Measurements from ENCODE around the gene NPAS3. TPM values are rescaled to one million over a fixed set of nuclear protein-coding genes. Genes with fewer than 3 reads are reported as not detected.

Gene NPAS3
- total and polyA plus RNA-seq, 2 donors (not counting 3 experiments of a cell fraction or from before 2014, with no cell fraction given), result 0.10 to 0.13 TPM

DNA sequence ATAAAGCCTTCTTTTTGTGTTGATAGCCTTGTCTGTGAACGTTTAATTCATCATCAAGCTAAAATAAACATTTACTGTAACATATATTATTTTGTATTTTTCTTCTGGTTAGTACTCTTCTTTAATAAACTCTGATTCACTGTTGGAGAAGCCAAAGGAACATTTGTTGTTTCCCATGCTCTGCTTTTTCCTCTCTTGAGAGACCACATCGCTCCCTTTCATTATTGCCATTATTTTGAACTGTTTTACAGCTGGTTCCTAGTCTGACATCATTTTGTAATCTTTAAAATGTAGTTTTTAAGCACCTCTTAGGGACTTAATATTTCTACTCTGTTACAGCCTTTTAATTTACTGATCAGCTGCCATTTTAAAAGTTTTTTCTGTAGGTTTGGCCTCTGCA lies 301.8 kb downstream of the NPAS3 start:
- no peak overlapping the region for H2AFZ ChIP-seq (ENCODE audit: low read depth, low read length)
- H3K4me3 ChIP-seq (replicated peaks in 1 of 3; ENCODE audit: insufficient read depth in 1 of 3, low read depth in 1 of 3, low read length in 3 of 3), result no peak overlapping the region
- H3K9me1 ChIP-seq (replicated peaks; ENCODE audit: control insufficient read depth, extremely low read depth, insufficient read depth, low read length), result no peaks in the 10 kb centered on the region
- no TSS peak for BruUV-seq (replicated peaks)
- no peak overlapping the region for H3K27ac ChIP-seq (ENCODE audit: insufficient read depth, low read depth, low read length)
- H3K9ac ChIP-seq (replicated peaks; ENCODE audit: extremely low read depth, insufficient read depth, low read length), result no peak overlapping the region
- dilution Hi-C loops (cut with MboI; ENCODE audit: extremely low pct_ligation_motif_present, low sequenced_read_pairs), result no loop called here
- no peaks in the 10 kb centered on the region for H3K27me3 ChIP-seq (ENCODE audit: control insufficient read depth in 2 of 2, insufficient read depth in 2 of 2, low read length in 2 of 2)
- CTCF ChIA-PET, result no interaction called here
- no peak for DNase-seq (ENCODE audit: low read depth, low spot score)
- POLR2A ChIA-PET, result no interaction called here
- no peak overlapping the region for H3K4me2 ChIP-seq (ENCODE audit: insufficient read depth, low read length)
- intact Hi-C loops (cut with micrococcal nuclease), result no loop called here
- H3K36me3 ChIP-seq (ENCODE audit: control insufficient read depth in 2 of 2, extremely low read depth in 1 of 2, insufficient read depth in 2 of 2, low read length in 2 of 2), result no peaks in the 10 kb centered on the region
- H3K9me3 ChIP-seq (replicated peaks; ENCODE audit: control insufficient read depth, insufficient read depth, low read length), result no peaks in the 10 kb centered on the region
- no peaks in the 10 kb centered on the region for H4K20me1 ChIP-seq (replicated peaks; ENCODE audit: control insufficient read depth, extremely low read depth, insufficient read depth, low read length)
- H3K79me2 ChIP-seq (ENCODE audit: control insufficient read depth, insufficient read depth, low read length), result no peaks in the 10 kb centered on the region
- H3K4me1 ChIP-seq (ENCODE audit: control insufficient read depth, extremely low read depth, insufficient read depth, low read length), result no peaks in the 10 kb centered on the region
- no peak for FAIRE-seq
- TF ChIP-seq FOS (IDR thresholded peaks at IDR 0.05; ENCODE audit: borderline replicate concordance, insufficient read depth, low read length), result no peak
- no peak for TF ChIP-seq EZH2 (IDR thresholded peaks at IDR 0.05; ENCODE audit: borderline replicate concordance, low read depth, low read length, severe bottlenecking)
- no peak for TF ChIP-seq POLR2AphosphoS5 (IDR thresholded peaks at IDR 0.05; ENCODE audit: insufficient read depth, low read depth, low read length)
- no peak for TF ChIP-seq CTCF (IDR thresholded peaks at IDR 0.05; ENCODE audit: extremely low read depth in 1 of 2, insufficient read depth in 1 of 2, low read depth in 1 of 2, low read length in 2 of 2)
- TF ChIP-seq MAX (IDR thresholded peaks at IDR 0.05; ENCODE audit: insufficient read depth, insufficient read length), result no peak
- TF ChIP-seq GATA2 (IDR thresholded peaks at IDR 0.05; ENCODE audit: insufficient read depth, insufficient read length, low read depth, low read length), result no peak
- TF ChIP-seq MYC (IDR thresholded peaks at IDR 0.05; ENCODE audit: low read depth, low read length), result no peak
- TF ChIP-seq POLR2A (IDR thresholded peaks at IDR 0.05; ENCODE audit: low read depth, low read length), result no peak
- no peak for TF ChIP-seq JUN (IDR thresholded peaks at IDR 0.05; ENCODE audit: borderline replicate concordance, insufficient read depth, insufficient read length, low read depth)

Measured in endothelial cell of umbilical vein (primary cell).